Peyer's patch (tissue), 4 donors: ENCODE data around the gene ACSM6. TPM values are rescaled to one million over a fixed set of nuclear protein-coding genes. Genes with fewer than 3 reads are reported as not detected.

Source experiments
- DNase-seq, 3 donors: peaks; one replicate each; pipeline ENCODE4 v3.0.0-alpha.2; 2017 to 2019
- H3K27ac ChIP-seq, 4 donors: fragments of 200-600 bp; sonication (generic); one replicate each; pipeline ENCODE4 v1.5.1; 2016 to 2019
- H3K27me3 ChIP-seq, 2 donors: fragments of 200-600 bp; sonication (generic); one replicate each; pipeline ENCODE4 v1.5.1; 2019
- H3K36me3 ChIP-seq, 3 donors: fragments of 200-600 bp; sonication (generic); one replicate each; pipeline ENCODE4 v1.5.1; 2016 to 2019
- H3K4me1 ChIP-seq, 4 donors: fragments of 200-600 bp; sonication (generic); one replicate each; pipeline ENCODE4 v1.5.1; 2016 to 2019
- H3K4me3 ChIP-seq, 4 donors: fragments of 200-600 bp; sonication (generic); 1 replicate in 3 of 4; 2 replicates in 1 of 4; pipeline ENCODE4 v1.5.1; 2016 to 2019; ENCODE audit warnings: mild to moderate bottlenecking in 1 of 4
- H3K9me3 ChIP-seq, 4 donors: fragments of 200-600 bp; sonication (generic); one replicate each; pipeline ENCODE4 v1.5.1; 2016 to 2019; ENCODE audit warnings: mild to moderate bottlenecking in 1 of 4
- CTCF ChIP-seq, 6 experiments: fragments of 450-650 bp in 4 of 6; fragments of 200-600 bp in 2 of 6; sonication (generic) in 1 of 6; IDR thresholded peaks; one replicate each; pipeline ENCODE4 v1.5.1; 2017 to 2019; ENCODE audit warnings: antibody characterized with exemption in 6 of 6, mild to moderate bottlenecking in 3 of 6, moderate library complexity in 1 of 6
- POLR2A ChIP-seq, 2 donors: fragments of 450-650 bp; IDR thresholded peaks; one replicate each; pipeline ENCODE4 v1.5.1; 2017; ENCODE audit warnings: antibody characterized with exemption in 2 of 2, mild to moderate bottlenecking in 2 of 2, moderate library complexity in 2 of 2
- small RNA-seq, 2 donors: library from RNA; depleted of rRNA; stranded (forward); fragments of <200 nt; gene quantifications; one replicate each; pipeline ENCODE3, GENCODE V24; 2016
- total RNA-seq, 4 donors: library from RNA; depleted of rRNA; stranded (reverse); fragments of >200 nt; gene quantifications; one replicate each; pipeline ENCODE4 v1.1.0, GENCODE V29; 2016

ACSM6 gene
- total RNA-seq, 4 donors from 2014 or later = not detected

DNA sequence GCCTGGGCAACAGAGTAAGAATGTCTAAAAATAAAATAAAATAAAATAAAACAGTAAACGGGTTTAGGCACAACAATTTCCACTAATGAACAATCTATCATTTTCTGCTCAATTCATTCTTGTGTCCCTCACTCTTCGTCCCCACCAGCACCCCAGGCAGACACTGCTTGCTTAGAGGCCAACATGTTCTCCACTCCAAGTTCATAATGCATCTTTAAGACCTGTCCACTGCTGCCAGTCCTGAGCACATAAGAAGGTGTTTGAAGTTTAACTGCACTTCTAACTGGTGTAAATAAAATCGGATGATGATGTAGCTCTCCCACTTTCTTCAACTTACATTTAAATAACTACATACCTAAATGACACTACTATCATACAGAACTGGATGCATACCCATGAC lies 83.6 kb downstream of the ACSM6 start:
- Histone ChIP-seq H3K36me3 (no peaks in the 10 kb centered on the region), H3K27ac (peak overlapping the region; percentile 35 to 92 (median 80)), H3K9me3 (no peaks in the 10 kb centered on the region), H3K4me3 (no peak overlapping the region), H3K27me3 (no peaks in the 10 kb centered on the region), H3K4me1 (peaks cover 0 to 94% (median 14%) of the 10 kb centered on the region in 4 donors)
- TF ChIP-seq POLR2A (IDR thresholded peaks at IDR 0.05) = no peak
- no peak for TF ChIP-seq CTCF (IDR thresholded peaks at IDR 0.05)
- no peak for DNase-seq

Small RNA genes lying within 50 kb of the gene (small RNA-seq; reads per million reads assigned to genes)
- 0 reads per million in 2 donors for gene AL157834.3

Other genes with a start within 250 kb of the ACSM6 start
- 10 to 100 TPM in 1 of 4 donors, 1 to 10 TPM in 1, under 1 TPM in 1, not detected in 1; 0.95 to 14.2 (median 5.0) TPM for gene CYP2C8, start 124.7 kb upstream of the ACSM6 start, total RNA-seq
- 100 to 1,000 TPM; 180 to 351 (median 240) TPM for gene PDLIM1, start 96.8 kb downstream of the ACSM6 start, total RNA-seq